NCI-H146 treated with DMSO at 0.1 percent for 48 hours (cell line): ENCODE measurements around the gene MORC2.

Experiments
- DNase-seq: peaks from one replicate; lab custom pipeline; 2025; ENCODE audit not compliant: unreplicated experiment; lab: John Stamatoyannopoulos, UW

The MORC2 gene

DNA sequence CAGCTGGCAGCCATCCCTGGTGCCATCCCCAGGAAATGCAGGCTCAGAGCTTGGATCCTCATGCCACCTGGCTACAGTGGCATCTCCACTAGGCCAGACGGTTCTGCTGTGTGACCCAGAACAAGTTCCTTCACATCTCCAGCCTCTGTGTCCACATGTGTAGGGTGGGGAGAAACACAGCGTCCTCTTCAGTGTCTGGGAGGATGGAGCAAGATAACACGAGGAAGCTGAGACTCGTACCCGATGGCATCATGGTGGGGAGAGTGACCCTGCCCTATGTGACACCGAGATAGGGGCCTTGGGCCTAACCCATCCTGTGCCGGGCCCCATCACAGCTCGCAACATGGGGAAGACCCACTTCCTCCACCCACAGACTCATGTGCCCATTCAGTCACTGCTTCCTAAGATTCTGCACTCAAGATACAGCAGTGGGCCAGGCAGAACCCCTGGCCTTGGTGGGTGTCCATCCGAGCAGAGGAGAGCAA lies 78.5 kb downstream of the MORC2 start:
- no peak for DNase-seq

DNA sequence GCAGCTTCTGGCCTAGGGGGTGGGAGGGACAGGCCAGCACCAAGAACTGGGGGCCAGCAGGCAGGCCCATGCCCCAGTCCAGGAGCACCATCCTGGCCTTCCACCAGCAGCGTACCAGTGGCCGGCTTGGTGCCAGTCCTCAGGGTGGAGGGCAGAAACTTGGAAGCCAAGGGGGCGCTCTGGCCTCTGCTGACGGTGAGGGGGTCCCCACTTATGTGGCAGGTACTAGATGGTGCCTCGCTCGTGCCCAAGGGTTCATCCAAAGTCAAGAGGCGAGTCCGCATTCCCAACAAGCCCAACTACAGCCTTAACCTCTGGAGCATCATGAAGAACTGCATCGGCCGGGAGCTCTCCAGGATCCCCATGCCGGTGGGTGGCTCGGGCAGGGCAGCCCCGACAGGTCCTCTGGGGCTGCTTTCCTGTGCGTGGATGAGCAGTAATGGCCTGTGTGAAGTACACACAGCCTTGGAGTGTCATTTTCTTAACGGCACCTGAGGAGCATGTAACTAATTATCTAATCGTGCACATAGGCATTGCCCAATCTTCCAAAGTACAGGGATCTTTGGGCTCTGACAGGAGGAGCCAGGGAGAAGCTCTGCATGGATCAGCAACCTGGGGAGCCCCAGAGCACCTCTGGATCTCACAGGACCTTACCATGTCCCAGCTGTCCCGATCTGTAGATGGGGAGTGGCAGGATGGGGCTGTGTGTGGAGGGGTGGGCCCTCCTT lies 79.1 kb downstream of the MORC2 start:
- no peak for DNase-seq

DNA sequence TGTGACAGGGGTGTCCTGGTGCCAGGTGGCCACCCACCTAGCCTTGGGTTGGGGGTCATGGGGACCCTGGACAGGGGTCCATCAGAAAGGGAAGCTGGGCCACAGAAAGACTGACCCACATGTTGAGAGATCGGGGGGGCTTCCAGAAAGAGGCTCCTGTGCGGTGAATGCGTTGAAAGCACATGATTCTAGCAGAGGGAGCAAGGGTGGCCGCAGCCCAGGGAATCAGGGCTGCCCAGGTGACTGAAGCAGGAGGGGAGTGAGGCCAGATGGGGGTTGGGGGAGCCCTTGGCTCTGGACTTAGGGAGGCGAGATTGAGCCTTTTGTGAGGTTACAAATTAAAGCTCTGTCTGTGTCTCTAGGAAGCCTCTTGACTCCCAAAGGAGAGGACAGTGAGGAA lies 80.7 kb downstream of the MORC2 start:
- no peak for DNase-seq

DNA sequence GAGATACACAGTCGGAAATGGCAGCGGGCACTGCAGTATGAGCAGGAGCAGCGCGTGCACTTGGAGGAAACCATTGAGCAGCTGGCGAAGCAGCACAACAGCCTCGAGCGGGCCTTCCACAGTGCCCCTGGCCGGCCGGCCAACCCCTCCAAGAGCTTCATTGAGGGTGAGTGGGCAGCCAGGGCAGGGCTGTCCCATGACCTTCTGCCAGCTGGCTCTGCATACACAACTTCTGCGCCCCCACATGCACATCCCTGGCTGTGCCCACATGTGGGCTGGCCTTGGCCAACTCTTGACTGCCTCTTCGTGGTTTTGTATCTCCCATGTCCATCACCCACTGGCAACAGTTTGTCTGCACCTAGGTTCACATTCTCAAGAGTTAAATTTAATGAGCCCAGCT lies 81.1 kb downstream of the MORC2 start:
- no peak for DNase-seq

DNA sequence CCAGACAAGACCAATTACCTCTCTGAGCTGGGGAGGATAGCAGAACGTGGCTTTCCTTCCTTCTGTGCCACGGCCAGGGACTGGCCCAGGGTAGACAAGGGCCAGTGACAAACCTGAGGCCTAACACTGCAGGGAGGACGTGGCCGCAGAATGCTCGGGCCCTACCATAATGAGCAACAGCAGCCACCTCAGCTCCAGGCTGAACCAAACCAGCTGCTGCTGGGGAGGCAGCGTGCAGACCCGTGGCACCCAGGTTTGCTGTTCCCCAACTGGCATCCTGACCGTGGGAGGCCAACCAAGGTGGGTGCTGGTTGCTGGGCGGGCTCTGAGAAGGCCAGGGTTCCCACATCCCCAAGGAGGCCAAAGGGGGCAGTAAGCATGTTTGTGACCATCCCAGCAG lies 83.0 kb downstream of the MORC2 start:
- DNase-seq = no peak

DNA sequence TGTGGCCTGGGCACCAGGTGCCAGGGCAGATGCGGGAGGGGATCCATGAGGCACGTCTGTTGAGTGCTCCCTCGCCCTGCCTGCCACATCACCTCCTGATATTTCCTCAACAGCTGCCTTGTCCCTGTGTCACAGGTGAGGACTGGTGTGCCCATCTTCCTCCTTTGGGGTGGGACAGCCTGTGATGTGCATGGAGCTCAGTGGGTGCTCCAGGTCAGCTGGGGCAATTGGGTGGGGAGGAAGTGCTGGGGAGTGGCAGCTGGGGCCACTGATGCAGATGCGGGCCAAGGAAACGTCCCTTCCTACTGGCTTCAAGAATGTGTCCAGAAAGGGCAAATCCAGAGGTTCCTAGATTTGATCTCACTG lies 83.6 kb downstream of the MORC2 start:
- no peak for DNase-seq

DNA sequence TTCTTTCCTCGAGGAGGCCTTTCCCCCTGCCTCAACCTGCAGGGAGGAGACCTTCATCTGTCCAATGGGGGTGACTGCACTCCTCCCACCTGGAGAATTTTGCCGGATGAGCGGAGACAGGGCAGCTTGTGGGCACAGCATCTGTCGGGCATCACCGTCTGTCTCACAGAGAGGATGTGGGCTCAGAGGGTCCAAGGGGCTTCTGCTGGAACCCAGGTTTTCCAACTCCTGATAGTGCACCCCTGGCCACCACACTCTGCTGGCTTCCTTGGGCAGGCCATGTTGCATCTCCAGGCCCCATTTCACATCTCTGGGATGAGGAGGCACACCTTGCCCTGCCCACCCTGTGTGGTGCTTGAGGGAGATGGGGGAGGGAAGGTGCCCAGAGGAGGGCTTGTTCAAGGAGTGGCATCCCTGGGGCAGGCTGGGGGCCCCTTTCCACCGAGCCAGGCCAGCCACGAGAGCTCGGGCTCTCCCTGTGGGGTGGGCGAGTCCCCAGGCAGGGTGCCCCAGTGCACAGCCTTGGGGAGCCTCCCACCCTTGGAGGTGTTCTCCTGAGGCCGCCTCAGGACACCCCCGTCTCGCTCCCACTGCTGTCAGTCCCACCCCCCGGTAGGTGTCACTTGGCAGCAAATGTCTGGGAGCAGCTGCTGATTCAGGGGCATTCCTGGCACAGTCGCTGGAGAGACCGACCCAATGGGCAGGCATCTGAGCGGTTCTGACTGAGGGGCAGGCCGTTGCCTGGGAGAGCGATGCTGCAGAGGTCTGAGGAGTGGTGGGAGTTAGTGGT lies 84.2 kb downstream of the MORC2 start:
- DNase-seq = no peak

DNA sequence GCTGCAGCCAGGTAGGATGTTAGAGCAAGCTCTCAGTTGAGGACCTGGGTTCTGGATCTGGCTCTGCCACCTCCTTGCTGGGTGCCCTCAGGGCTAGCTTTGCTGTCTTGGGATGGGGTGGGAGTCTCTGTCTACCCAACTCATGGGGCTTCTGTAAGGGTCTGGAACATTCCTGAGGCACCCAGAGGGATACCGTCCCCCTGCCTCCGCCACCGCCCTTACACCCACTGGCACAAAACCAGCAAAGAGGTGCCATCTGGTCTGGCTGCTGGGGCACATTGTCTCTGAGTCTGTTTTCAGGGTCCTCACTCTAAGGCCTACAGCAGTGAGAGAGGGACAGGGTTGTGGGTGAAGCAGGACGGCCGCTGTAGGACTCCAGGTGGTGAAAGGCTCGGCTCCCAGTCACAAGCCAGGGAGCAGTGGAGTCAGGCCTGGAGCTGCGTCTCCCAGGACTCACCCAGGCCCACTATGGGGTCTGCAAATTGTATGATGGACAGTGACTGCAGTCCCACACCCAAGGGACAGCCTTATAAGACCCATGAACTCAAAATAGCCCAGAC lies 84.9 kb downstream of the MORC2 start:
- DNase-seq = no peak

DNA sequence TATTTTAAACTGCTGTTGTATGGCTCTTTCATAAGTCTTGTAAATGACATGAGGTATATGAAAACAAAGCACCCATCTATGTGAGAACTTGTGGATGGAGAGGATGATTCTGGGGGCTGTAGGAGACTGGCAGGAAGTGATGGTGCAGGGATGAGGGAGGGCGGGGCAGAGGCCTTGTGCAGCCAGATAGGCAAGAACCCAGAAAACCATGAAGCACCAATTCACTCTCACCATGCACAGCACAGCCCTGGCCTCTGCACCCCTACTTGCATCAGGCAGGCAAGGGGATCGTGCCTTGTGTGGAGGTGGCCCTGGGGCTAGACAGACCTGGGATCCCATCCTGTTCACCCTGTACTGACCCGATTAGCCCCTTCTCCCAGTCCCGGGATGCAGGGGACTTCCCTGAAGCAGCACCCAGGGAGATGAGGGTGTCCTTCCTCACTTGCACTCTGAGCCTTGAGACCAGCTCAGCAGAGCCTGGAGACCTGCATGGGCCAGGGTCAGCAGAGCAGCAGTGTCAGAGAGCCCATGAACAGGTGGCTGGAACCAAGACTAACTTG lies 85.5 kb downstream of the MORC2 start:
- no peak for DNase-seq

DNA sequence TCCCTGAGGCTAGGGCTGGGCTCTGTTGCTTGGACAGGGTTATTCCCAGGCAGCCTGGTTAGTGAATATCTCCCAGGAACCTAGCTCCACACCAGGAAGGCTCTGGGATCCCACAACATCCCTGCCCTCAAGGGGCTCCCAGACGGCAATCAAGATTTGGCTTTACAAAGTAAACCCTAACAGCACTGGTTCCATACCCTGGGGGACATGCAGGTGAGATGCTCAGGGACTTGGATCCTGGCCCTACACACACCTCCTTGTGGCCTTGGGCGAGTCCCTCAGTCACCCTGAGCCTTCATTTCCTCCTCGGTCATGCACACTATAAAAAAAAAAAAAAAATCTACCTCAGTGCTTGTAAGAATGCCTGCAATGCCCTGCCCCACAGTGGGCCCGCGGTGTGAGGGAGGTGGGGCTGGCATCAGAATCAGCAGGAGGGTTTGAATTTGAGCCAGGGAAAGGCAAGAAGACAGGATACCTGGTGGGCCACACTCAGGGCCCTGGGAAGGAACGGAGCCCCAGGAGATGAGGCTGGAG lies 86.3 kb downstream of the MORC2 start:
- DNase-seq = no peak

DNA sequence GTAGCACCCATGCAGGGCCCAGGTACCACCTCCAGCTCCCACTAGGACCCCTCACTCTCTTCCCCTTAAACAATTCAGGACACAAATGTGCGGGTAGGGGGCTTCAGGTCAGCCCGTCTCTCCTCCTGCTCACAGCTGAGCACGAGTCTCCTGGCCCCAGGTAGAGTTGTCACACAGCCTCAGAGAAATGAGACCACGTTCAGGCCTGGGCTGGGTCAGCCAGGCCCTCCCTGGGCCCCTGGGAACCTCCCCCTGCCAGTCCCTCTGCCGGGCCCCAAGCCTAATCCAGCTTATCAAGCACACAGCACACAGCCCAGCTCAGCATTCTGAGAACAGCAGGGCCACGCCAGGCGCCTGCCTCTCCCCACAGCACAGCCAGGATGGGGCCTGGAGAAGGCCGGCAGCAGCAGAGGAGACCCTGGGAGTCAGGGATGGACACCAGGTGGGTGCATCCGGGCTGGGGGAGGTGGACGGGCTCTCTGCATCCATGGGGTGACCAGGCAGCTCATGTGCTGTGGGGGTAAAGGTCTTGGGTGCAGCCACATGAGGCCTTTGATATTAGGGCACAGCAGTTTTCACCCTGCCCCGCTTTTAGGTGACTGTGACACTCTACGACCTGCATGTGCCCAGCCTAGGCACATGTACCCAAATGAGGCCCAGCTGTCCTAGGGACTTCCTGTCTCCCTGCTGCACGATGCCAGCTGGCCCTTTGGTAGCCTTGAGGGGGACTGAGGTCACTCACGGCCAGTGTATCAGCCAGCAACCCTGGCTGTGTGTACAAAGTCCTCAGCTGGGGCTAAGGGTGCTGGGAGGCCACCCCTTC lies 87.0 kb downstream of the MORC2 start:
- no peak for DNase-seq

DNA sequence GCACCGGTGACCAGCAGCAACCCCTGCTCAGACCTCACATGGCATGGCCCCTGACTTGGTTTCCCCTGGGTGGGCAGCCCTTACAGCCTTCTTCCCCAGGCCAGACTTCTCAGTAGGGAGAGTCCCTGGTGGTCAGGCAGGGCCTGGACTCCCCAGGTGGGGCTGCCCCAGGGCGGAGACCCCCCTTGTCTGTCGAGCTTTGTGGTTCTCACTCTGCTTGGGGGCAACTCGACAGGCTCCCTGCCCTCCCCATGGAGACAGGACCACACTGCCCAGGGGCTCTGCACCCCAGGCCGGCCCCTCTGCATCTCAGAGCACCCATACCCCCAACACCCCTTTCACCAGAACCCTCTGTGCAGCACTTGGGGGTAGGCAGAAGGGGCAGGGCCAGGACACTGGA lies 87.7 kb downstream of the MORC2 start:
- no peak for DNase-seq

DNA sequence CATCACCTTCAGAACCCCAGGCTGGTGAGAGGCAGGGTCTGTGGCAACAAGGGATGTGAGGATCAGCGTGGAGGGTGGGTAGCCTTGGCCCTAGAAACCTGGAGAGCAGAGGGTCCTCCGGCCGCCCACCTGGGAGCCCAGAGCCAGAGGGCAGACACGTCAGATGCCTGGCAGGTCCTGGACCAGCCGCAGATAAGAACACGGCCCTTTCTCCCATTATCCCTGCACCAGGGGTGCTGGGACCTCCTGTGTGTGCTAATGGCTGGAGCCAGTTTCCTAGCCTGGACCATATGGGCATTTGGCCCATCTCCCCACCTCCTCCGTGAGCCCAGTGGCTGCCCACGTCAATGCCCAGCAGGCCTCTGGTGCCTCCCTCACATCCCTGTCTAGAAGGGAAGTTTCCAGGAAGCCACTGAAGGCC lies 88.4 kb downstream of the MORC2 start:
- no peak for DNase-seq

DNA sequence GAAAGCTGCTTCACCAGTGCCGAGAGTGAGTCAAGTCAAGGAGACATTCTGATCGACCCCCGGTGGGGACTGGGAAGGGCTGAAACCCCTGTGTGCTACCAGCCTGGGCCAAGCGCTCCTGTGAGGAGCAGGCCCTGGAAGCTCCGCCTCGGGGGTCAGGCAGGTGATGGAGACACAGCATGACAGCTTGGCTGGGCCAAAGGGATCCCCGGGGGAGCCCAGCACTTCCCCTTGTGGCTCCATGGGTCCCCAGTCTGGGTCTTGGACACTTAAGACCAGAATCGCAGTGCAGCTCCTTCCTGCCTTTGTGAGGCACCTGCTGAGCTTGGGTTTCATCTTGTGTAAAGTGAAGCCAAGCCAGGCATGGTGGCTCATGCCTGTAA lies 89.2 kb downstream of the MORC2 start:
- DNase-seq = no peak

DNA sequence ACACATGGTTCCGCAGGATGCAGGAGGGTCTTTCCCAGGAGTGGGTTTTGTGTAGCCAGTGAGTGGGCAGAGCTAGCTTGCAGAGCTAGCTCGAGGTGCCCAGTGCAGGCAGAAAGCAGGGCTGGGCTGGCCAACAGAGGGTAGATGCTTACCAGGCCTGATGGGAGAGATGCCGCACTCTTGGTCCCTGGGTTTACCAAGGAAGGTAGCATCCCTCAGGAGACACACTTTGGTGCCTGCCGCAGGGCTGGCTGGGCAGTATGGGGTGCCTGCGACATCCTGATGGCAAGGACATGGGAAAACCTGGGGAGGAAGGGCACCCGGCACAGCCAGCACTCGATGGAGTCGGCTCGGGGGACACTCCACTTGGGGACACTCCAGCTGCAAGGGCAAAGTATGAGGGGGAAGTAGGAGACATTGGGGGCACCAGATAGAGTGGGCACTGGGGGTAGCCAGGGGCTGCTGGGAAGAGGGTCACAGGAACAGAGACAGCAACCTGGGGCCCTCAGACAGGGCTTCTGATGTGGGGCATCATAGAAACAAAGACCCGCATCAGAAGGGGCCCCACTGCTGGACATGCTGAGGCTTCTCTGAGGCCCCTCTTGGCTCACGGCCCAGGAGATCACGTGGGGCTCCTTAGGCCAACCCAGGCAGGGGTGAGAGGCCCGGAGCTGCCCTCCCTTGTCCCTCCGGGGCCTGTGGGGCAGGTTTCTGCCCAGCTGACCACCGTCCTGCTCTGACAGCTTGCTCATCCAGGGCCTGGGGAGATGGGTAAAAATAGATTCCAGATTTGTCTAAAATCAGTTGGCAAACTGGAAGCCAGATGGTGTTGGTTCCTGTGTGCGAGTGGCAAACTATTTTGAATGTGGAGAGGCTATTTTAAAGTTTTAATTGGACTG lies 89.8 kb downstream of the MORC2 start:
- no peak for DNase-seq

DNA sequence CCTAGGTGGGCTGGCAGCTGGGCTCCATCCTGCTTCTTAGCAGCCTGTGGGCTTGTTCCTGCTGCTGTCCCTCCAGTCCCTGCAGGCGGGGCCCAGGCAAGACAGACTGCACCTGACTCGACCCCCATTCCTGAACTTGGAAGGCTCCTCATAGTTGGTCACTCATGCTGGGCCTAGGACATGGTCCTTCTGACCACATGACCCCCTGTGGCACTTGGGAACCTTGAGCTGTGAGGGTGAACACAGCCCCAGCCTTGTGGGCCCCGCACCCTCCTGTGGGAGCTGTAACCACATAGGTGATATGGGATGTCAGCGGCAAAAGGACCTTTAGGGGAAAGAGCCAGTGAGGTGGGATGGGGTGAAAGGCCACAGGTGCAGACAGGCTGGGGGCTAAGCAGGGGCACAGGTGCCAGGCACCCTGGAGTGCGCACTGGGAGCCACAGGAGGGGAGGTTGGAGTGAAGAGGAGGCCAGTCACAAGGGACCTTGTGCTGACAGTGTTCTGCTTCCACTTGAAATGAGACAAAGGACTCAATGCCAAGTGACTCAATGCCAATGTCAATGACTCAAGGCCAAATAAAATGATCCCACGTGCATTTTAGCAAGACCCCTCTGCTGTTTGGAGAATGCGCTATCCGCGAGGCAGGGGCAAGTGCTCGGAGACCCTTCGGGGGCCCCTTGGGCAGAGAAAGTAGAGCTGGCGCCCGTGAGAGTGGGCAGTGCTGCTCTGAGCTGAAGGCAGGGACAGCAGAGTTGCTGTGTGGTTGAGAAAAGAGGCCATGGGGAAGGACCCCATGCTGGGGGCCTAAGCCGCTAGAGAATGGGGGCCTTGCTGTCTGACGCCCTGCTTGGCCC lies 90.7 kb downstream of the MORC2 start:
- DNase-seq = no peak

DNA sequence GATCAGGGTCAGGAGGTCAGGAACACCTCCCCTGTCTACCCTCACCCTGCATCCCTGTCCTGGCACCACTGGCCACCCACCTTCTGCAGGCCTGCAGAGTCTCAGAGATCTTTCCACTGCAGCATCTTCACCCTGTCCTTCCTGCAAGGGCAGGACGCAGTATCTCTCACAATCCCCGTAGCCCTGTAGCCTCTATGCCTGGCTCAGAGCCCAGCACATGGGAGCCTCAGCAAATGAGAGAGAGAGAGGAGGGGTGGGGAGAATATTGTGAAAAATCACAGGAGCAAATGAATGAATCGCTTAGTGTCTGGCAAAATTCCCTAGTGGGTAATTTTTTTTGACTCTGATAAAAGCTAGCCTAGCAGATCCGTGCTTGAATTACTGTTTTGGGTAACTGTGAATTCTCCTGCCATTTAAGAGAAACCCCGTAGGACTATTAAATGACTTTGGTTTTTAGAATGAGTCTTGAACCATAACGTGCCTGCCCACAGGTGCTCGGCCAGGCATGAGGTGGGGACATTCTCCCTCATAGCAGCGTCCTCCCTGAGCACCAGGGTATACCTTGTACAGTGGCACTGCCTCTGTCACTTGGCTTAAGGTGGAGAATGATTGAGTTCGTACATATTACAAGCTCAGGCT lies 91.5 kb downstream of the MORC2 start:
- DNase-seq = no peak

DNA sequence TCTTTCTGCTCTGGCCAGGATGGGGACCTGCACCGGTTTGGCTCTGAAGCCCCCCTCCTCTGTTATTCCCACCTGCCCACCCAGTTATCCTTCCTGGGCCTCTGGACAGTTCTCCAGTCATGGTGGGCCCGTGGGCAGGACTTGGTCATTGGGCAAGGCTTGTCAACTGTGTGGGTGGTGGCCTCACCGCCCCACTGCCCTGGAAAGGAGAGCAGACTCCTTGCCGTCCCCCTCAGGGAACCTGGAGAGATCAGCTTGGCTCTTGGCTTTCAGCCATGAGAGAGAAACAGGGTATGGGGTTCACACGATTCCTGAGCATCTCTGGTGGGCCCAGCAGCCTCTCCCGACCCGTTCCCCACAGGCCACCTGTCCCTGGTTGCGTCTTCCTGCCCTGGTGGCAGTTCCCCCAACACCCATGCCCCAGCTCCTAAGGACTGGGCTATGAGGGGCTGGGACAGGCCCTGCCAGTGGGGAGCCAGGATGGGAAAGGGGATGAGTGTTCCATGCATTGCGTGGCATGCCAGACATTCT lies 92.3 kb downstream of the MORC2 start:
- no peak for DNase-seq
